Measurements from ENCODE around the gene KCNK3.

- no peak for TF ChIP-seq POLR2A (IDR thresholded peaks at IDR 0.05; ENCODE audit: low read length)
- TF ChIP-seq GATA1 (IDR thresholded peaks at IDR 0.05; ENCODE audit: low read depth, low read length): no peak
Observed at GRCh38 chr2:26679867-26680266, 12.7 kb upstream of the KCNK3 start.

Measured in erythroblast (primary cell).